Measurements from ENCODE around the gene MSL3B.

DNA sequence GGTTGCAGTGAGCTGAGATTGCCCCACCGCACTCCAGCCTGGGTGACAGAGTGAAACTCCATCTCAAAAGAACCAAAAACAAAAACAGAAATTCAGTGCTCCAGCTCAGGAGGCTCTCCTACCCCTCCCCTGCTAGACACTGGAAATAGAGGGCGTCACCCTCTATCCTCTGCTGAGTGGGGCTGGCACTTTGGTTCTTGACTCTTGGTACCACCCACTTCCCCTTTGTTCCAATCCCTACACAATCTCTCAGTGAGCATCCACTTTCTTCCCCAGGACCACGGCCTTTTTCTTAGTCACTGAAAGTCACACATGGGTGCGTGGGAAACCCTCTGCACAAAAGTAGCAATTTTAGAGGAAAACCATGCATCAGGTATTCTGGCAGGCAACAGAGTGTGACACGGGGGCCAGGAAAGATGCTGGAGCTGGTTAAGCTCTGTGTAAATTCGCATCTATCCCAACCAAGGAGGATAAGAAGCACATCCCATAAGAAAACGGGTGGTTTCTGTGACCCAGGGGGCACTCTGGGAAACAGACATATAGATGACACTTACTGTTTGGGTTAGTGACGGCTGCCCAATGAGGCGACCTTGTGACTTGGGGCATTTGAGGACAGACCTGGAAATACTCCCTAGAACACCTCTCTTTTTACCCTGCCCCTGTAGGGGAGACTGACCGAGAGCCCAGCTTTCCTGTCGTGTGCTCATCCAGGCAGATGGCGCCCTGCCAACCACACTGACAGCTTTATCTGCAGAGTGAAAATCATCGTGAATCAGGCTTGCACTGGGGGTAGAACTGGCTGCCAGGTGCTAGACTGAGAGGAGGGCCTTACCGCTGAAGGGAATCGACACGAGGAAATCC lies 21.6 kb downstream of the MSL3B start:
- TF ChIP-seq YY1 (IDR thresholded peaks at IDR 0.05; ENCODE audit: insufficient read depth, insufficient read length): no peak
- no peak for TF ChIP-seq ZNF274 (IDR thresholded peaks at IDR 0.05; ENCODE audit: low read depth, low read length)
- TF ChIP-seq SUZ12 (IDR thresholded peaks at IDR 0.05; ENCODE audit: extremely low read depth, insufficient read depth, insufficient read length): no peak

Measured in NT2/D1 (cell line).